Iris pigment epithelial cell (primary cell): Measurements from ENCODE around the gene YES1.
A peak's percentile ranks its signal among the peaks of the same experiment; 100 is the strongest.
"Not testable (repeated sequence)": the region's sequence is repeated elsewhere in the genome, so short reads cannot be mapped to it uniquely, and the experiment has no call there.

ENCODE experiments used
- DNase-seq: peaks from one replicate; pipeline ENCODE4 v3.0.0-alpha.2; 2011; ENCODE audit warnings: low read depth

YES1 gene

DNA sequence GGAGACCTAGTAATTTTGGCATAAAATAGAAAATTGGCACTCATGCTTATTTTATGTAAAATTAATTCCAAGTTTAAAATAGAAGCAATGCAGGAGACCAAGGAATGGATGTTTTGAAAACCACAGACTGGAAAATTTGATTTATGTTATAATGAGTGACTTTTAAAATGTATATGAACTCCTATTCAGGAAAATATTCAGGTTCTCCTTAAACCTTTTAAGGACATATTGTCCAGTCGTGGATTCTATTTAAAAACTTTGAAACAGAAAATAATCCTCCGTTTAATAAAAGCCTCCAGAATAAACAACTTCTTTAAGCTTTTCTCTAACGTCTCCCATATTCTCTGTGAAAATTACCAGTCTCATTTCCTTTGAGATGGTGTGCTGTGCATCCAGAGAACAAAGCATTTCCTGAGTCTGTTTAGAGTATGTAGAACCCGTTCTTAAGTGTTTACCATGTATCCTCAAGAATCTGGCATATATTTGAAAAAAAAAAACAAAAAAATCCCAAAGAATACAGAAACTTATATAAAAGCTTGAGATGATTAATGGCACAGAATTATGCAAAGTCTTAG lies 8.6 kb upstream of the YES1 start:
- DNase-seq, result no peak

- no peak for DNase-seq
Observed at GRCh38 chr18:816869-817268, 4.8 kb upstream of the YES1 start.

DNA sequence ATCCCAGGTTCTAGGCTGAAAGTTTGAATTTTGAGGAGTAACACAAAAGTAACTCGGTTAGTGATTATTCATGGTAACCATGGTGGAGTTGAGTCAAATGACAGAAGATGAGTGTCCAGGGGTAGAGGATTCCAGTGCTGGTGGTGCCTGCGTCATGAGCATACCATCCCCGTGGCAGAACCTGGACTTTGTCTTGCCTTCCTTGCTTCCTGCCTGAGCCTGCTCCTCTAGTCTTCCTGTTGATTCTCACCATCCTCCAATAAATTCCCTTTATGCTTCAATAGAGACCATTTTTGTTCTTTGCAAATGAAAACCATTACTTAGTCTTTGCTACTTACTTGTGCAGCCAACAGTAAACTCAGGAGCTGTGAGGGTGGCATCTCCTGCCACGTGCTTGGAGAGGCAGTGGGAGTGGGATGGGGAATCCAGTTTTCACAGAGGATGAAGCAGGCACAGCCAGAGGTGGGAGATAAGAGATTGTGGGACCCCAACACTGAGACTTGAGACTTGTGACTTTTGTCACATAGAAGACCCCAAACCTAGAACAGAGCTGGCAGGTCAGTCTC lies 4.1 kb upstream of the YES1 start:
- DNase-seq, result no peak

DNA sequence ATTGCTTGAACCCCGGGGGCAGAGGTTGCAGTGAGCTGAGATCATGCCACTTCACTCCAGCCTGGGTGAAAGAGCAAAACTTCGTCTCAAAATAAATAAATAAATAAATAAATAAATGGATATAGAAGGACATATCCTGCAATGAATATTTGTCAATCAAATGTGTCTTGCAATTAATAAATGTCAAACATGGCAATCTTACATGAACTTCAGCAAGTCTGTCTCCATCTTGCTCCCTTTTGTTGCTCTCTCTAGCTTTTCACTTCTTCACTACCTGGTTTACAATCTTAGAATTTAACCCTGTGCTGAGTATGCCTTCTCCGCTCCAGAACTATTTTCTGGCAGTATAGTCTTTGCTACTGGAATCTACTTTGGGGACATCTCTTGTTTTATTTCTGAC lies 3.3 kb upstream of the YES1 start:
- DNase-seq, result no peak

DNA sequence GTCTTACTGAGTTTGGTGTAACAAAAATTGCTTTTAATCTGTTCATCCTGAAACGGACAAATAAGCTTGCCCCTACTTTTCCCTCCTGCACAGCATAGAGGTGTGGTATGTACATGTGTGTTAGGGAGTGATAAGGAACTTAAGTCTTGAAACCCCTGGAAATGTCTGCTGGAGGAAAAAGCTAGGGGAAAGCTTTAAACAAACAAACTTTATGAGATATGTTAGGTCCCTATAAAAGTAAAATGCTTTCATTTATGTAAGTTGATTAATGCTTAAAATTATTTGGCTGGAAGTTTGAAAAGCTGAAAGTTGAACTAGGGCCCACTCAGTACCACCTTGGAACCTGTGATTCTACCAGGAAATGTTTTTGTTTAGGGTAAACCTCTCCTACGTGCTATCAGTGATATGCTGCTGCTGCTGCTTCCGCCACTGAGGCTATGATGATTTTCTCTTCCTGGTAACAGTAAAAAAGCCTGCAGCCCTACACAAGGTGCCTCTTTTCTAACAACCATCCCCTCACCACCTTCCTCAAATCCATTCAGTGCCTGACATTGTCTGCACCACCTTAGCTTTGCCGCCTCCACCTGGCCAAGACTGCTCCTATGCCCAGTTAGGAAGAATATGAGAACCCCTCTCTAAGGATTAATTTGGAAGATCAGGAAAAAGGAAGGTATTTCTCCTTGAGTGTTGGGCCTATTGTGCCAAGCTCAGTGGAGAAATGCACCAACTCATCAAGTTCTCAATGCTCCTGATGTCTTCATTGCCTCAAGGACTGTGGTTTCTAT lies 2.5 kb upstream of the YES1 start:
- no peak for DNase-seq

DNA sequence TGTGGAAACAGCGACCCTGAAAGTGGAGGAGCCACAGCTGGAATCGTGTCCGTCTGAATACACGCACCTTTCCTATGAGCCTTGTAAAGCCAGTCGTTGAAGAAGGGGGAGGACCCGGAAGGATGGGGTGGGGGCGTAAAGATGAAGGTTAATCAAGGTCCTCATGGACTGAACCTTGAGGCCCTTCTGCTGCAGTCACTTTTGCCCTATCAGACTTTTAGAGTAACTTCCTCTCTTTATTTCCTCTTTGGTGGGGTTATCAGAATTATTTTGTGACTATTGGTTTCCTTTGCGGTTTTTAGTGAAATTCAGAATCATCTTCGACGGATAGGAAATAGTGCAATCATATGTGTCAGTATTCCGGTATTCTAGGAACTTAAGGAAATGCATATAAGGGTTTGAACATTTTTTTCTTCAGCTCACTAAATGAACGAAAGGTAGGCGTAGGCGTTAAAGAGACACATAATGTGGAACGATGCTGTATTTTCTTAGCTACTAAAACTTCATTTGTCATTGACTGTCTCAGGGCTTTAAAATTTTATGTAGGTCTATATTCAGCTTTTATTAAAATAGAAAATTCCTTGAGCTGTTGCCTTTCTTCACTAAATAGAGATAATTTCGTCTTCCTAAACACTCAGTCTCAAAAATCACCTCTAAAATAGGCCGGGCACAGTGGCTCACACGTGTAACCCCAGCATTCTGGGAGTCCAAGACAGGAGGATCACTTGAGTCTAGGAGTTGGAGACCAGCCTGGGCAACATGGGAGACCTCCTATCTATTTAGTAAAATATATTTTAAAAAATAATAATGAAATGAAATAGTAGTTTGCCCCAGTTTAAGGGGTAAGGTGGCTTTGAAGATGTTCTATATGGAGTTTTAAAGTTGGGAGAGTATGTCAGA lies 1.4 kb upstream of the YES1 start:
- DNase-seq, result no peak

- DNase-seq, result peak; percentile 86
Observed at GRCh38 chr18:812376-813171, 532 bp upstream of the YES1 start.

DNA sequence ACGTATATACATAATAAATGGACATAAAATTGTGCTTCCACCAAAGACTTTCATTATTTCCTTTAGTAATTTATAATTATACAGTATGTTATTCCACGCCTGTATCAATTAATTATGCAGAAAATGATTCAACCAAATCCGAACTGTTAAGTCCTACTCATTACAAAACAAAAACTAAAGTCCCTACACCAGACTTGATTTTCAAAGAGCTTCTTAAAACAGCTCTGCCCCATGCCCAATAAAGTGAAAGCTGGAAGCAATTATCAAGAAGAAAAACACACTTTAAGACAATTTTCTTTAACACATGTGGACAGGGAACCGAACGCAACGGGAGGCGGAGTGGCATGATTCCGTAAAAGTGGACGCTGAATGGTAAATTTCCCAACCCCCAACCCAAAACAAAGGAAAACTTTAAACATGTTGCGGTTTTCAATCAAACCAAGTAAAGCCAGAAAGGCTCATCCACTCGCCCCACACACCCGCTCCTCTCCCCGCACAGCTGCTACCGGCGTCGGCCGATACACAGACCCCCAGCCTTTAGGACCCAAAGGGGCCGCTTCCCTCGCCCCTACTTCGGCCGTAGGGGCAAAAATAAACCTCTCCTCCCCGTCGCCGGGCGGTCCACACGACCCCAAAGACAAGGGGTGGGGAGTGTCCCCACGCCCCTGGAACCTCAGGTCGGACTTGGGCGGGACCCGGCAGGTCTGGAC lies 705 bp downstream of the YES1 start:
- peak; percentile 35 for DNase-seq

- DNase-seq, result peak; percentile 28
Observed at GRCh38 chr18:809985-810642, 1.9 kb downstream of the YES1 start.

DNA sequence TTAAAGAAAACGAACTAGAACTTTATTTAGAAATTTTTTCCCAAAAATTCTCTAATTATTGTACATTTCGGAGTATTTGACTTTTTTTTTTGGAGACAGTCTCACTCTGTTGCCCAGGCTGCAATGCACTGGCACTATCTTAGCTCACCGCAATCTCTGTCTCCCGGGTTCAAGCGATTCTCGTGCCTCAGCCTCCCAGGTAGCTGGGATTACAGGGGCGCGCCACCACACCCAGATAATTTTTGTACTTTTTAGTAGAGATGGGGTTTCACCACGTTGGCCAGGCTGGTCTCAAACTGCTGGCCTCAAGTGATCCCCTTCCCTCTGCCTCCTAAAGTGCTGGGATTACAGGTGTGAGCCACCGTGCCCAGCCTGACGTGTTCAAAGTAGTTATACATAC lies 2.8 kb downstream of the YES1 start:
- not testable (repeated sequence) for DNase-seq

GRCh38 chr18:808502-808901 lies 3.5 kb downstream of the YES1 start:
- no peak for DNase-seq

- peak; percentile 31 for DNase-seq
Observed at GRCh38 chr18:808086-808485, 4.0 kb downstream of the YES1 start.

DNA sequence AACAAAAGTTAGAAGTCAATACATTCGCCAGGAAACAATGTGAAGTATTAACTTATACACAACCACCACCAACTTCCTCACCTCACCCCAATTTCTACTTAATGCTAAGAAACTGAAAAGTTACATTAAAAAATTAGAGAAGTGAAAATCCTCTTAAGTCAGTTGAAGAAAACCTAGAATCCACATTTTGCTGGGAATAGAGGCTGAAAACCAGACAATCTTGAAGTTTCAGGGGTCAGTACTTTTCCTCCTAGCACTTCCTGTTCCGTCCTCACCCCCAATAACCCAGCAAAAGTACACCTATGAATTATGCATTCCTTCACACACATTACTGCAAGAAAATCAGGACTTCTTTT lies 6.3 kb downstream of the YES1 start:
- DNase-seq, result no peak

DNA sequence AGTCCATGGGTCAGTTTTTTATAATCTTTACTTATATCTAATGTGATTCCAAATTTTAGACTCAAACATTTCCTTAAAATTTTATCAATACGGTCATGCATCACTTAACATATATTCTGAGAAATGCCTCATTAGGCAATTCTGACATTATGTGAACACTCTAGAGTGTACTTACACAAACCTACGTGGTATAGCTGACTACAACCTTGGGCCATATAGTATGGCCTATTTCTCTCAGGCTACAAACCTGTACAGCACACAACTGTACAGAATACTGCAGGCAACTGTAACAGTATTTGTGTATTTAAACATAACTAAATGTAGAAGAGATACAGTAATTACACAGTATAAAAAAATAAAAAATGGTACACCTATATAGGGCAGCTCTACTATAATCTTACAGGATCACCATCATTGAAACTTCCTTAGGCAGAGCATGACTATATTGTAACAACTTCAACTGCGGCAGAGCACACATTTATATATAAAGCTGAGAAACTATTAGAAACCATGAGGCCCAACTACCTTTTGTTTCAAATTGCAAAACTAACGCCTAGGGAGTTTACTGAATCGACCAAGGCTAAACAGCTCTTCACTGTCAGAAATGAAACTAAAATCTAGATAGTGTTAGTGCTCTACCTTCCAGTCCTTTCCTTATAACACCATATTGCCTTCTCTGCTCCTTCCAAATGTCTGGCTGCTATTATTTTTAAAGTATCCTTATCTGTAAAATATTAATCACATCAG lies 6.9 kb downstream of the YES1 start:
- DNase-seq, result no peak

DNA sequence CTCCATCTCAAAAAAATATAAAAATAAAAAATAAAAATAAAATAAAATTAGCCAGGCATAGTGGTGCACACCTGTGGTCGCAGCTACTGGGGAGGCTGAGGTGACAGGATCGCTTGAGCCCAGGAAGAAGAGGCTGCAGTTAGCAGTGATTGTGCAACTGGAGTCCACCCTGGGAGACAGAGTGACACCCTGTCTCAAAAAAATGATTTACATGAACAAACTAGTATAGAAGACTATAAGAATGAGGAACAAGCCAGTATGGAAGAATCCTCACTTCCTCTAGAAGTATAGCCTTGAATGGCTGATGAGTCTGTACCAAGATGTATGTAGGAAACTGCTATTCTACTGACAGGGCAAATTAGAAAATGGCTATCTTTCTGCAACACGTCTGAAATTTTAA lies 10.9 kb downstream of the YES1 start:
- DNase-seq, result no peak

- DNase-seq, result no peak
Observed at GRCh38 chr18:799943-800342, 12.1 kb downstream of the YES1 start.

DNA sequence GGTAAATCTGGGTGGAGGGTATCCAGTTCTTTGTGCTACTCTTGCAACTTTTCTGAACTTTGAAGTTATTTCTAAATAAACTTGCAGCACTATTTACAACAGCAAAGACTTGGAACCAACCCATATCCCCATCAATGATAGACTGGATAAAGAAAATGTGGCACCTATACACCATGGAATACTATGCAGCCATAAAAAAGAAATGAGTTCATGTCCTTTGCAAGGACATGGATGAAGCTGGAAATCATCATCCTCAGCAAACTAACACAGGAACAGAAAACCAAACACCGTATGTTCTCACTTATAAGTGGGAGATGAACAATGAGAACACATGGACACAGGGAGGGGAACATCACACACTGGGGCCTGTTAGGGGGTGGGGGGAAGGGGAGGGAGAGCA lies 16.7 kb downstream of the YES1 start:
- DNase-seq, result not testable (repeated sequence)

DNA sequence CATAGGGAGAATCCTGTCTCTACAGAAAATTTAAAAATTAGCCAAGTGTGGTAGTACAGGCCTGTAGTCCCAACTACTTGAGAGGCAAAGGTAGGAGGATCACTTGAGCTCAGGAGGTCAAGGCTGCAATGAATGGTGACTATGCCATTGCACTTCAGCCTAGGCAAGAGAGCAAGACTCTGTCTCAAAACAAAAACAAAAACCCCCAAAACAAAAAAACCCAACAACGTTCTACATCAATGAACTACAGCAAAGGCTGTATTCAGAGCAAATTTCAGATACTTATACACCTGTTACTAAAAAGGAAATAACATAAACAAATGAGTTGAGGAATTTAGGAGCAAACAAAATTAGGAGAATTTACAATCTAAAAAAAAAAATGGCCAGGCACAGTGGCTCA lies 22.6 kb downstream of the YES1 start:
- DNase-seq, result no peak

- no peak for DNase-seq
Observed at GRCh38 chr18:785242-785641, 26.8 kb downstream of the YES1 start.
